SH-SY5Y (cell line): Measurements from ENCODE around the gene CEACAM4.

Experiments
- GATA2 ChIP-seq: IDR thresholded peaks from 2 replicates; pipeline ENCODE4 v1.6.1; 2011; ENCODE audit warnings: mild to moderate bottlenecking, low read depth, low read length
- GATA3 ChIP-seq: IDR thresholded peaks from 2 replicates; pipeline ENCODE4 v1.6.1; 2011; ENCODE audit warnings: low read depth, mild to moderate bottlenecking, low read length, moderate library complexity

CEACAM4 gene

GRCh38 chr19:41599175-41599966 lies 27.5 kb downstream of the CEACAM4 start:
- TF ChIP-seq GATA3 (no peak), GATA2 (no peak)

GRCh38 chr19:41597600-41598041 lies 29.3 kb downstream of the CEACAM4 start:
- TF ChIP-seq GATA3, result no peak
- TF ChIP-seq GATA2, result no peak

DNA sequence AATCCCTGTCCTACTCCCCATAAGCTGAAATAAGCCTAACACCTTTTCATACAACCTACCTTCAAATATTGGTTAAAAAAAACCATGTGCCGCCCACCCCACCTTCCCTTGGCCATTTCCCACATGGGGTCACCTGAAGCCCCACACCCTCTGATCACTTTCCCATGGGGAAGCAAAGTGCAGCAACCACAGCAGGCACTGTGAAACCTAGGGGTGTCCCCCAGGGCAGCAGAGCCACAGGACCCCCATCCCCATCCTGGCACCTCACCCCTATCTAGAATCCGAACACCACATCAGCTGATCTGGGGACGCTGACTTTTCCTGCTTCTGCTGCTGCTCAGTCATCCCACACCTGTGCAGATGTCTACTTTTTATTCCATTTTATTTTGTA lies 31.0 kb downstream of the CEACAM4 start:
- TF ChIP-seq GATA2 (no peak), GATA3 (no peak)

DNA sequence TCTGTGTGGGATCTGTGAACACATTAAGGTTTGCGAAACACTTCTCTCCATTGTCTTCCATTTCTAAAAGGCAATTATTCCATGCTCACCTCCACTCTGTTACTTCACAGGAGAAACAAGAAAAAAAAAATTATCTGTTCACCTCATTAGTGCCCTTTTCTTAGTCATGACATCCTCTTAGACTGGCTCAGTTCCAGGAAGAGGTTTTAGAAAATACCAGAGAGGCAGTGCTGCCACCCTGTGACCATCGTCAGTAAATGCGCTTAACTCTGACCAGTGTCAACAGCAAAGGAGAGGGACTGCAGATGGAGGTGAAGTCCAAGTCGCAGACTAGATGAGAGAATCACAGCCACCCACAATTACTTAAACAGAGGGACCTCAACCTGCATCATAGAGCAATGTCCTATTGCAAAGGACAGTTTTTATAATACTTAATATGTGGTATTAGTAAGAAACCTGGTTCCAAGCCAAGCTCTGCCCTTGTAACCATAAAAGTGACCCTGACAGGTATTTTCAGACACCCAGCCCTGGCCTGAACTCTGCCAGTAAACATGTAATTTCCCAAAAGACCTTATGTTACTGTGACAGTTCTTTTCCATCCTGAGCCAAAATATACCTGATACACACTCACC lies 31.5 kb downstream of the CEACAM4 start:
- TF ChIP-seq GATA3 (no peak), GATA2 (no peak)

- TF ChIP-seq GATA3 (no peak), GATA2 (no peak)
Measured at GRCh38 chr19:41591951-41592562, 34.8 kb downstream of the CEACAM4 start.

- no peak for TF ChIP-seq GATA3
- no peak for TF ChIP-seq GATA2
Measured at GRCh38 chr19:41590936-41591335, 35.9 kb downstream of the CEACAM4 start.

GRCh38 chr19:41589371-41589770 lies 37.5 kb downstream of the CEACAM4 start:
- TF ChIP-seq GATA2, result no peak
- TF ChIP-seq GATA3, result no peak

DNA sequence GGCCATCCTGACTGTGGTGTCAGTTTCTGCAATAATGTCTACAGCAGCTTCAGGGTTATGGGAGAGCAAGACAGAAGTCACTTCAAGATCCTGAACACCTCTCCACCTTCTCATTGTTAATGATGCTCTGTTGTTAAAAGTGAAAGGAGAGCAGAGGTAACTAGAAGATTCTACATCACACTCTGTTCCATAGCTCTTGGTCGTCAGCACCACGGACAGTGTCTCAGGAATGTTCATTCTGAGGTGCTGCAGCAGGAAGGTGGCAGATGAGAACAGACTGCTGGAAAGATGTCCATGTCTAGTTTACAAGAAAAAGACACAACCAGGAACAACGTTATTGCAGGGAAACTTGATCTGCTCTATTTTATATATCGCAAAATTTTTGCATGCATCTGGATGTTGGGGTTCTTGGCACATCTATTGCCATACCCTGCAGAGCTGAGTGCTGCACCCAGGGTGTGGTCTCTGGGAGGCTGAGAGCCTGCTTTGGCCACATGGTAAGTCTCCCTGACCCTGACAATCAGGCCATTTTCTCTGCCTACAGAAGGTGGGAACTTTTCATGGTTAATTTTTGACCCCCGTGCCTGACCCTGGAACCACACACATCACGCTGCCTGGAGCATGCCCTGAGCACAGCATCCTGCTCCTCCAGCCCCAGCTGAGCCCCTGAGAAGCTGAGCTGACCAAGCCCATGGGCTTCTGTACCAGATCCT lies 38.2 kb downstream of the CEACAM4 start:
- TF ChIP-seq GATA3, result no peak
- no peak for TF ChIP-seq GATA2

GRCh38 chr19:41587838-41588210 lies 39.0 kb downstream of the CEACAM4 start:
- TF ChIP-seq GATA2 (no peak), GATA3 (no peak)

DNA sequence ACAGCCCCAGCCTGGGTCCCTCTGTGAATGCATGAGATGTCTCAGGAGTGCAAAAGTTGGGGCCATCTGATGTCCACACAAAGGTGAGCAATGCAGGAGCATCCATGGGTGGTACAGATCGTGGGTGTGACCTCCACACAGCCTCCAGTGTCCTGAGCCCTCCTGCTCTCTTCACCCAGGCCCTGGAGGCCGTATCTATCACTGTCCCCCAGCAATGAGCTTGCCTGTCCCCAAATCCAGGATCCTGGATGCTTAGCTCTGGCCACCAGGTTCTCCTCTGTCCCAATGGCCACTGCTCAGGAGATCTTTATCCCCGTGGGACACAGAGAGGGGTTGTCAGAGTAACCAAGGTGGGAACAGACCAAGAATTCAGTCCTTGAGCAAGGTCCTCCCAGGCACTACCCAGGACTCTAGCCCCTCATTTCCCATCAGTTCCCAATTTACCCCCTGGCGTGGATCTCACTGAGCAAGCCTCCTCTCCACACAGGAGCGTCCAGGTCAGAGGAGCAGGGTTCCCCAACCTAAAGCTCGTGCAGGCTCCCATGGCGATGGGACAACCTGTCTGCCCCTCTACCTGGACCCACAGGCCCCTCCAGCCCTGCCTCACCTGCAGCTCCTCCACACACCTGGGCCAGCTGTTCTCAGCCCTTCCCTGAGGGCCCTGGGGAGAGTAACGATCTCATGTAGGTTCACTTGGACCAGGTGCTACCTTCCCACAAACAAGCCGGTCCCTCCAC lies 39.6 kb downstream of the CEACAM4 start:
- TF ChIP-seq GATA2 (no peak), GATA3 (no peak)

DNA sequence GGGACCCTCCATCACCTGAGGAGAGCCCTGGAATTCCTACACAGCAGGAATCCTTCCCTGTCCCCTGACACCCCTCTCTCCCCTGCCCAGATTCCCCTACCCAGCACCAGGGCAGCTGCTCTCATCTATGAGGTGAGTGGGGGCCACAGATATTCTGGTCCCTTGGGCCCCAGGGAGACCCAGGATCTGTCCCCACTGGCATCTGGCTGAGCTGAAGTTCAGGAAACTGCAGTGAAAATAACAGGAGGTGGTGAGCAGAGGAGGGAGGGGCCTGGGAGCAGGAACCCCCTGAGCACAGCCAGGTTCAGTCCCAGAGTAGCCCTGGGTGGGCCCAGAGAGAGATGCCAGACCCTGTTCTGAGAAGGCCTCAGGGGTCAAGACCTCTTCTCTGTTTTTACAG lies 40.8 kb downstream of the CEACAM4 start:
- no peak for TF ChIP-seq GATA3
- no peak for TF ChIP-seq GATA2

GRCh38 chr19:41584931-41585330 lies 41.9 kb downstream of the CEACAM4 start:
- TF ChIP-seq GATA3 (no peak), GATA2 (no peak)

DNA sequence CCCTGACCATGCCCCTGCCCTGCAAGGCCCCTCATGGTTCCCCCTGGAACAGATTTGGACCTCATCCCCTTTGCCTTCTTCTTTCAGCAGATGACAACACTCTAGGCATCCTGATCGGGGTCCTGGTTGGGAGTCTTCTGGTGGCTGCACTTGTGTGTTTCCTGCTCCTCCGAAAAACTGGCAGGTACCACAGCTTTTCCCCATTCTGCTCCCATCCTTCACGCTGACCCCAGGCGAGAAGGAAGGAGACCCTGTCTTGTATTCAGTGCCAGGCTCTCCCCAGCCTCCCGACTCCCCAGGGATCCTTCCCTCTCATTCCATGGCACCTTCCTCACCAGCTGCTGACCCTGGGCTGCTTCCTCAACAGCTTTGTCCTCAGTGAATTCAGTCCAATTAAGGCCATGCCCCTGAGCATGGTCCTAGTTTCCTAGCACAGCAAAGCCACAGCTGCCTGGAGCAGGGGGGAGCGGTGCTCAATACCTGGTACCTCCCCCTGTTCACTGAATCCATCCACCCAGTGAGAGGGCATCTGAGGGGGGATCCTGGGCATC lies 42.5 kb downstream of the CEACAM4 start:
- no peak for TF ChIP-seq GATA2
- no peak for TF ChIP-seq GATA3
